ENCODE data around the gene CSNK1G2.

CSNK1G2 gene

DNA sequence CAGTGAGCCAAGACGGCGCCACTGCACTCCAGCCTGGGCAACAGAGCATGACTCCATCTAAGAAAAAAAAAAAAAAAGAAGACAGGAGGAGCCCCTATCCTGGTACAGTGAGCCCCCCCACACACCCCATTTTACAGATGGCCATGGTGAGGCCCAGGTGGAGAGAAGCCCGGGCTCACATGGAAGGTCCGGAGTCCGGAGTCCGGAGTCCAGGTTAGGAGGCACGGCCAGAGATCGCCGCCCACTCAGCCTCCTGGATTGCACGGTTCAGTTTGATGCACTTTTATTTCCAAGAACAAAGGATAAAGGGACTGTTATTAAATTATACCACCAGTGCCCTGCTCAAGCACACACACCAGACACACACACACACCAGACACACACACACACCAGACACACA, 85.8 kb downstream of the CSNK1G2 start:
- no peak for DNase-seq

- no peak for DNase-seq
Observed at GRCh38 chr19:2027361-2027760, 86.4 kb downstream of the CSNK1G2 start.
